Common myeloid progenitor, CD34-positive (primary cell): ENCODE results near the gene TCF3. TPM values are rescaled to one million over a fixed set of nuclear protein-coding genes. Genes with fewer than 3 reads are reported as not detected.
A peak's percentile ranks its signal among the peaks of the same experiment; 100 is the strongest.
"Not testable (repeated sequence)": the region's sequence is repeated elsewhere in the genome, so short reads cannot be mapped to it uniquely, and the experiment has no call there.

Experiments used
- CTCF ChIA-PET: fragments of 350-600 bp; sonication (Branson Sonifier 250); formaldehyde crosslinking; loops from one replicate; lab custom pipeline; 2021; ENCODE audit warnings: antibody characterized with exemption; lab: Charles Lee
- POLR2A ChIA-PET: fragments of 350-600 bp; sonication (Branson Sonifier 250); formaldehyde crosslinking; loops from one replicate; lab custom pipeline; 2021; ENCODE audit warnings: antibody characterized with exemption; lab: Charles Lee
- DNase-seq, 3 donors: peaks; one replicate each; pipeline versions ENCODE4 v3.0.0 to v3.0.0-alpha.2; 2013
- H3K27ac ChIP-seq, 2 experiments: 1 replicate in 1 of 2; 2 replicates in 1 of 2; pipeline ENCODE4 v1.7.0; 2013; ENCODE audit warnings: inconsistent platforms in 2 of 2, low read length in 2 of 2, mild to moderate bottlenecking in 2 of 2, low read depth in 1 of 2, moderate library complexity in 1 of 2; ENCODE audit not compliant: severe bottlenecking in 2 of 2, insufficient read depth in 1 of 2, poor library complexity in 1 of 2
- H3K27me3 ChIP-seq, 5 experiments: replicated peaks in 2 of 5; 1 replicate in 3 of 5; 2 replicates in 2 of 5; pipeline versions ENCODE4 v1.6.1 to v1.7.0; 2013; ENCODE audit warnings: low read length in 4 of 5, mild to moderate bottlenecking in 2 of 5, moderate library complexity in 2 of 5, inconsistent platforms in 1 of 5; ENCODE audit not compliant: insufficient read depth in 5 of 5, control insufficient read depth in 4 of 5
- H3K36me3 ChIP-seq, 4 experiments: 1 replicate in 2 of 4; 2 replicates in 2 of 4; pipeline versions ENCODE4 v1.6.1 to v1.7.0; 2013; ENCODE audit warnings: low read length in 3 of 4, control low read depth in 1 of 4, mild to moderate bottlenecking in 1 of 4; ENCODE audit not compliant: control insufficient read depth in 4 of 4, insufficient read depth in 4 of 4
- H3K4me1 ChIP-seq, 4 experiments: 1 replicate in 3 of 4; 2 replicates in 1 of 4; pipeline versions ENCODE4 v1.6.1 to v1.7.1; 2013; ENCODE audit warnings: low read length in 3 of 4, mild to moderate bottlenecking in 3 of 4, control low read depth in 1 of 4, inconsistent platforms in 1 of 4, moderate library complexity in 1 of 4; ENCODE audit not compliant: control insufficient read depth in 4 of 4, insufficient read depth in 4 of 4; ENCODE audit errors: control extremely low read depth in 1 of 4
- H3K4me3 ChIP-seq, 7 experiments: 1 replicate in 4 of 7; 2 replicates in 3 of 7; pipeline versions ENCODE4 v1.5.1 to v1.7.0; 2013; ENCODE audit warnings: mild to moderate bottlenecking in 7 of 7, low read length in 6 of 7, moderate library complexity in 6 of 7, inconsistent platforms in 2 of 7, low read depth in 2 of 7, control low read depth in 1 of 7; ENCODE audit not compliant: insufficient read depth in 4 of 7, control insufficient read depth in 1 of 7; ENCODE audit errors: extremely low read depth in 1 of 7
- H3K9me3 ChIP-seq, 5 experiments: 1 replicate in 4 of 5; 2 replicates in 1 of 5; pipeline versions ENCODE4 v1.6.1 to v1.7.1; 2013; ENCODE audit warnings: low read length in 4 of 5, mild to moderate bottlenecking in 2 of 5, inconsistent platforms in 1 of 5, low read depth in 1 of 5, moderate library complexity in 1 of 5; ENCODE audit not compliant: control insufficient read depth in 4 of 5, insufficient read depth in 2 of 5; ENCODE audit errors: control extremely low read depth in 1 of 5
- WGBS: methylation state at CpG from one replicate; pipeline ENCODE4 v1.1.5; 2013; ENCODE audit not compliant: insufficient coverage; 5-methylcytosine and 5-hydroxymethylcytosine counted together
- polyA plus RNA-seq: library from polyadenylated mRNA; unstranded; fragments of 120-200 nt; gene quantifications from one replicate; pipeline ENCODE4 v1.2.1, GENCODE V29; 2013

Gene TCF3
- polyA plus RNA-seq: 76.3 TPM

DNA sequence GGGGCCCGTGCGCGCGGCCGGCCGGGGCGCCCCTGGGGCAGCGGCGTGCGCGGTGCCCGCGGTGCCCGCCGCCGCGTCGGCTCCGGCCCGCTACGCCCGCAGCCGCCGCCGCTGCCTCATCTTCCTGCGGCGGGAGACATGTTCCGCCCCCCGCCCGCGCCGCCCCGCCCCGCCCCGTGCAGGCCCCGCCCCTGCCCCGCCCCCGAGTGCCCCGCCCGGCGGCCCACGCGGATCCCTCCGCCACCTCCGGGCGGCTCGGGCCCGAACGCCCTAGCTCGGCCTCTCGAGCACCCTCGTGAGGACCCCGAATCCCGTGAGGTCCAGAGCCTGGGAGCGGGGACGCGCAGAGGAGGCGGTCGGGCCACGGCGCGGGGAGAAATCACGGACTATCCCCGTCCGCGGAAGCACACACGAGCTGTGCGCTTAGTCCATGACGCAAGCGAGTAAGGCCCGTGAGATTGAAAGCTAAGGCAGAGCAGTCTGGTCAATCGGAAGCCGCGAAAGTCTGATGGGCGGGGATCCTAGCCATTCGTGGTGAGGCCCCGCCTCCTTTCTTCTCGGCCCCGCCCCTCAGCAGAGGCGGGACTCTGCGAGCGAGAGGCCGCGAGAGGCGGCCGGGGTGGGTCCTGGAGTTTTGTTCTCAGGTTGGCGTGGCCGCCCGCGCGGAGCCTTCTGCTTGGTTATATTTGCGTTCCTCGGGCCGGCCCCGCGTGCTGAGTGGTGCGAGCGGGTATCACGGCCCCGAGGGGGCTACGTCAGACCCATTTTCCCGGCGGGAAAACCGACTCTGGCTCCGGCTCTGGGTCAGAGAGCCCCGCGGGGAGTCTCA is at the start of gene TCF3:
Gene TCF3 (minus strand): TSS at position 145 of the 829 bp plus-strand sequence. CDS start 2,367 bp downstream, outside the sequence.
- Histone ChIP-seq H3K4me3 (peak within 1 kb of the TSS; percentile 66 to 88 (median 77)), H3K9me3 (no peaks in the 10 kb centered on the region), H3K36me3 (peaks cover 0 to 22% (median 15%) of the 10 kb centered on the region in 4 experiments), H3K4me1 (peaks cover 0 to 27% (median 18%) of the 10 kb centered on the region in 4 experiments), H3K27ac (peak within 1 kb of the TSS; percentile 99 to 100), H3K27me3 (no peaks in the 10 kb centered on the region)
- DNase-seq: peak; percentile 98 to 99 (median 99)
- WGBS: under 1% methylated on average over 74 of the region's 107 CpGs
- ChIA-PET POLR2A (interaction anchor here (1.0 kb wide), 1 partner anchor 28 kb away, joined by 4 read pairs; no protein-coding TSS in a partner anchor), CTCF (interaction anchor here (0.8 to 1.1 kb wide), 3 partner anchors 24 to 39 kb away, joined by 3 read pairs; no protein-coding TSS in a partner anchor)

DNA sequence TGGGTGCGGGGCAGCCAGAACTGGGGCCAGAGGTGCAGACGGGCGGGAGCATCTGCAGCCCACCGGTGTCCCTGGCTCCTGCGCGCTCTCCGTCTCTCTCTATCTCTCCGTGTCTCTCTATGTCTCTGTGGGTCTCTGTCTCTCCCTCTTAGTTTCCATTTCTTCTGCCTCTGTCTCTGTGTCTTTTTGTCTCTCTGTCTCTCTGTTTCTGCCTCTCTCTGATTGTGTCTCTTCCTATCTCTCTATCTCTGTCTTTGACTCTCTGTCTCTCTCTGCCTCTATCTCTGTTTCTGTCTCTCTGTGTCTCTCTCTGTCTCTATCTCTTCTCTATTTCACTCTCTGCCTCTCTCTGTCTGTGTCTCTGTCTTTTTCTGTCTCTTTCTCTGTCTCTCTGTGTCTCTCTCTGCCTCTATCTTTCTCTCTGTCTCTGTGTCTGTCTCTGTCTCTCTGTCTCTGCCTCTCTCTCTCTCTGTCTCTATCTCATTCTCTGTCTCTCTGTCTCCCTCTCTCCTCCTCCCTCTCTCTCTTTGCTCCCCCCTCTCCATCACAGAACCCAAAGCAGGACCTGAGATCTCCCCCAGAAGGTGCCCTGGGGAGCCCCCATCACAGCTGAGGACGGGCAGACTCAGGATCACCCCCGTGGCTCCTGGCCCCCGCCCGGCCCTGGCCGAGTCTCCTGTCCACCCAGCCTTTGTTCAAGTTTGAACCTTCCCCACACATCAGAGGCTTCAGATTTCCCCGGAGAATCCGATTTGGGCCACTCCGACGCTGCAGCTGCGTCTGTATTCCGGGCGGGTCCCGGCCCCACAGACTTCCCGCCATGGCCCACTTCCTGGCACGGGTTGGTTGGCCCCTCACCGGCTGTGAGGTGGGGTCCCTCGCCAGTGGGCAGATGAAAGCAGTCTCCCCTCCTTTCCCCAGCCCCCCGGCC is 48.6 kb upstream of the TCF3 start:
- H3K4me1 ChIP-seq: peaks cover 0 to 12% (median 12%) of the 10 kb centered on the region in 4 experiments
- H3K4me3 ChIP-seq: peak overlapping the region in 4 of 7 experiments; percentile 22 to 36 (median 24)
- H3K9me3 ChIP-seq: peaks cover 0 to 6% (median 0%) of the 10 kb centered on the region in 5 experiments
- H3K27me3 ChIP-seq: peaks cover 0 to 33% (median 18%) of the 10 kb centered on the region in 5 experiments
- ChIA-PET CTCF (no interaction called here), POLR2A (no interaction called here)
- no peak overlapping the region for H3K27ac ChIP-seq
- no peaks in the 10 kb centered on the region for H3K36me3 ChIP-seq
- peak in 2 of 3 donors; percentile 9 to 23 for DNase-seq
- WGBS: 23% methylated on average over 20 of the region's 26 CpGs

DNA sequence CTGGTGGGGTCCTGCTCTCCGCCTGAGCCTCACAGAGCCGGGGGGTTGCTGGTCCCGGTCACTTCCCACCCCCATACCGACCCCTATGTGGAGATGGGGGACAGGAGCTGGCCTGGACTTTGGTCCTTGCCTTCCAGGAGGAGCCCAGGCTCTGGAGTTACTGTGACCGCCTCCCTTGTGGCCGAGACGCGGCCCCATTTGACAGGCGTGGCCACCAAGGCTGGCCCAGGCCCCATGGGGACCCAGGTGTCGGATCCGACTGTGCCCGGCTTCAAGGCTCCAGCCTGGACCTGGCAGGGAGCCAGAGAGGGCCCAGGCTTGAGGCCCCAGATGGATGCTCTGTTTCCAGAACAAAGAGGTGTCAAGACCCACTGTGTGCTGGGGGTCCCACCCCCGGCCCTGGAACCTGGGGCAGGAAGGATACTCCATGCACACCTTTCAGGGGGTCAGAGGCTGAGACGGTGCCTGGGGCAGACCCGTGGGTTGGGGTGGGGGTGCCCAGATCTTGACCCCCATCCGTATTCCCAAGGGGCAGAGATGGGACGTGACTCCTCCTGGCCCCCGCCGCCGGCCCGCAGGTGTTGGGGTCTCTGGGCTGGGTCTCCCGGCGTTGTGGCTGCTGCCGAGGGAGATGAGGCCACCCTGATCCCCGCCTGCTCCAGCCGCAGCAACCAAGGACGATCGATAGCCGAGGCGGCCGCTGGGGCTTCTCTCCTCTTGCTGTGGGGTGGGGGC is 47.8 kb upstream of the TCF3 start:
- no peak overlapping the region for H3K27ac ChIP-seq
- no peak overlapping the region for H3K4me3 ChIP-seq
- H3K4me1 ChIP-seq: peaks cover 0 to 12% (median 12%) of the 10 kb centered on the region in 4 experiments
- no peaks in the 10 kb centered on the region for H3K36me3 ChIP-seq
- DNase-seq: no peak
- H3K9me3 ChIP-seq: peaks cover 0 to 11% (median 5%) of the 10 kb centered on the region in 5 experiments
- 78% methylated on average over 23 of the region's 31 CpGs for WGBS
- CTCF ChIA-PET: no interaction called here
- POLR2A ChIA-PET: no interaction called here
- H3K27me3 ChIP-seq: peaks cover 0 to 30% (median 18%) of the 10 kb centered on the region in 5 experiments

DNA sequence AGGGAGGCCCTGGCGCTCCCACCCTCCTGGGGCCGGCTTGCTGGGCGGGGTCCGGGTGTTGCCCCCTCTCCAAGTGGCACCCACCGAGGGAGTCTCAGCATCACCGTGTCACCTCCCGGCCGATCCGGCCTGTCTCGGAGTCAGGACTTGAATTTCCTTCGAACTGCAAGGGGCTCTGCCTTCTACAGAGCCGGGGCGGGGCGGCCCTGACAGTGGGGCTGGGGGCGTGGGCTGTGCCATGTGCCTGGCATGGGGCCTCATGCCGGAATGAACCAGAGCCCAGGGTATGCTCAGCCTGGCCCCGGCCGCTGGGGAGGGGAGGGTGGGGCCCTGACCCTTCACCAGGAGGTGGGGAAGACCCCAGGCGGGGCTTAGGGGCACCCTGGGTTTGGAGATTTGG is 47.0 kb upstream of the TCF3 start:
- DNase-seq: no peak
- Histone ChIP-seq H3K27ac (no peak overlapping the region), H3K36me3 (no peaks in the 10 kb centered on the region), H3K4me3 (no peak overlapping the region), H3K9me3 (peaks cover 0 to 13% (median 8%) of the 10 kb centered on the region in 5 experiments), H3K27me3 (peaks cover 0 to 33% (median 17%) of the 10 kb centered on the region in 5 experiments), H3K4me1 (peaks cover 0 to 12% (median 12%) of the 10 kb centered on the region in 4 experiments)
- CTCF ChIA-PET: no interaction called here
- POLR2A ChIA-PET: no interaction called here
- WGBS: 95% methylated on average over 11 of the region's 19 CpGs

DNA sequence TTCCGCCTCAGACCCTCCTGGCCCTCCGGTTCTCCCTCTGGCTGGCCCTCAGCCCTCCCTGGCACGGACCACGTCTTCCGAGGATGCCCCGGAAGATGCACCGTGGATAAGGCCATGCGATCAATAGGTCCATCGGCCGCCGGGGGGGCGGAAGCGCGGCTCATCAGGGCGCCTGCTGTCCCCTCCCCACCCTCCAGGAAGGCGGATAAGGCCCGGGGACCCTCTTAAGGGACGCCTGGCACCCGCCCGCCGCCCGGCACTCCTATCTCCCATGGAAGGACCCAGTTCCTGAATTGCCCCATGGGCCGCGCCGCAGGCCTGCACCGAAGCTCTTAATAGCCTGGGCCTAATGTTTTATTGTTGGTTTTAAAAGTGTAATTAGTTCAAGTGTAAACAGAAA is 46.2 kb upstream of the TCF3 start:
- H3K27ac ChIP-seq: no peak overlapping the region
- peaks cover 0 to 14% (median 7%) of the 10 kb centered on the region in 5 experiments for H3K9me3 ChIP-seq
- H3K36me3 ChIP-seq: no peaks in the 10 kb centered on the region
- ChIA-PET CTCF (interaction anchor here (1.0 kb wide), 1 partner anchor 17 kb away, joined by 3 read pairs; no protein-coding TSS in a partner anchor), POLR2A (no interaction called here)
- no peak for DNase-seq
- no peak overlapping the region for H3K4me3 ChIP-seq
- H3K4me1 ChIP-seq: peaks cover 0 to 12% (median 12%) of the 10 kb centered on the region in 4 experiments
- WGBS: 96% methylated on average over 22 of the region's 26 CpGs
- peaks cover 0 to 39% (median 17%) of the 10 kb centered on the region in 5 experiments for H3K27me3 ChIP-seq

DNA sequence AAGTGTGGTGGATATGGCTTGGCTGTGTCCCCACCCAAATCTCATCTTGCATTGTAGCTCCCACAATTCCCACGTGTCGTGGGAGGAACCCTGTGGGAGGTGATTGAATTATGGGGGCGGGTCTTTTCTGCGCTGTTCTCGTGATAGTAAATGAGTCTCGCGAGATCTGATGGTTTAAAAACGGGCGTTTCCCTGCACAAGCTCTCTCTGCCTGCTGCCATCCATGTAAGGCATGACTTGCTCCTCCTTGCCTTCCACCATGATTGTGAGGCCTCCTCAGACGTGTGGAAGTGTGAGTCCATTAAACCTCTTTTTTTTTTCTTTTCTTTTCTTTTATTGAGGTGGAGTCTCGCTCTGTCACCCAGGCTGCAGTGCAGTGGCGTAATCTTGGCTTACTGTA is 43.1 kb upstream of the TCF3 start:
- DNase-seq, H3K4me3 ChIP-seq, H3K27ac ChIP-seq, H3K36me3 ChIP-seq, POLR2A ChIA-PET, H3K4me1 ChIP-seq: not testable (repeated sequence)
- H3K9me3 ChIP-seq: peaks cover 0 to 14% (median 7%) of the 10 kb centered on the region in 5 experiments
- peaks cover 0 to 53% (median 12%) of the 10 kb centered on the region in 5 experiments for H3K27me3 ChIP-seq
- CTCF ChIA-PET: interaction anchor here (1.0 to 1.1 kb wide), 2 partner anchors 23 to 55 kb away, joined by 4 read pairs; no protein-coding TSS in a partner anchor
- 92% methylated on average over 9 of the region's 12 CpGs for WGBS
